Activated CD4-positive, alpha-beta T cell treated with anti-CD3 and anti-CD28 coated beads, Interleukin-2, amount 10 ng/mL, durations not matched to agents 24 days and 14 days (primary cell): ENCODE results near the gene TNKS1BP1. TPM values are rescaled to one million over a fixed set of nuclear protein-coding genes. Genes with fewer than 3 reads are reported as not detected.

Experiments used
- DNase-seq: peaks from one replicate; pipeline ENCODE4 v3.0.0; 2022
- H3K27ac Mint-ChIP-seq: one replicate; pipeline ENCODE4 v1.8.0; 2022; ENCODE audit warnings: mild to moderate bottlenecking, mixed read lengths
- H3K27me3 Mint-ChIP-seq: one replicate; pipeline ENCODE4 v1.8.0; 2022; ENCODE audit warnings: mixed read lengths
- H3K36me3 Mint-ChIP-seq: one replicate; pipeline ENCODE4 v1.8.0; 2022; ENCODE audit warnings: low read depth, mild to moderate bottlenecking, mixed read lengths
- H3K4me1 Mint-ChIP-seq: one replicate; pipeline ENCODE4 v1.8.0; 2021; ENCODE audit warnings: mixed read lengths
- H3K4me3 Mint-ChIP-seq: one replicate; pipeline ENCODE4 v1.8.0; 2022; ENCODE audit warnings: mild to moderate bottlenecking, moderate library complexity, mixed read lengths
- H3K9me3 Mint-ChIP-seq: one replicate; pipeline ENCODE4 v1.8.0; 2021; ENCODE audit warnings: mixed read lengths
- intact Hi-C: fragments of 100-400 bp; cut with micrococcal nuclease; formaldehyde crosslinking; loops from one replicate; pipeline ENCODE4 v1.15.1; 2023
- total RNA-seq: library from RNA; stranded (reverse); gene quantifications from 2 replicates; pipeline ENCODE4 v1.2.3, GENCODE V29; 2022

Gene TNKS1BP1
- total RNA-seq, 1 donor from 2014 or later: 24.2 TPM

GRCh38 chr11:57274904-57275498 lies 49.8 kb downstream of the TNKS1BP1 start:
- intact Hi-C loops: no loop called here
- H3K4me1 Mint-ChIP-seq: peaks cover 4% of the 10 kb centered on the region
- H3K9me3 Mint-ChIP-seq: peaks cover 3% of the 10 kb centered on the region
- H3K27me3 Mint-ChIP-seq: peaks cover 25% of the 10 kb centered on the region
- no peaks in the 10 kb centered on the region for H3K36me3 Mint-ChIP-seq
- no peak overlapping the region for H3K27ac Mint-ChIP-seq
- H3K4me3 Mint-ChIP-seq: no peak overlapping the region
- DNase-seq: no peak

GRCh38 chr11:57273448-57274058 lies 51.2 kb downstream of the TNKS1BP1 start:
- Mint-ChIP-seq H3K36me3 (no peaks in the 10 kb centered on the region), H3K9me3 (peaks cover 3% of the 10 kb centered on the region), H3K4me1 (peaks cover 4% of the 10 kb centered on the region), H3K4me3 (no peak overlapping the region), H3K27me3 (peaks cover 21% of the 10 kb centered on the region), H3K27ac (no peak overlapping the region)
- intact Hi-C loops: no loop called here
- no peak for DNase-seq

GRCh38 chr11:57269571-57270021 lies 55.2 kb downstream of the TNKS1BP1 start:
- Mint-ChIP-seq H3K27ac (no peak overlapping the region), H3K36me3 (no peaks in the 10 kb centered on the region), H3K27me3 (peaks cover 7% of the 10 kb centered on the region), H3K4me1 (no peaks in the 10 kb centered on the region), H3K9me3 (peaks cover 17% of the 10 kb centered on the region), H3K4me3 (no peak overlapping the region)
- DNase-seq: no peak
- intact Hi-C loops: no loop called here

GRCh38 chr11:57266157-57266556 lies 58.6 kb downstream of the TNKS1BP1 start:
- Mint-ChIP-seq H3K27ac (no peak overlapping the region), H3K9me3 (peaks cover 13% of the 10 kb centered on the region)

GRCh38 chr11:57263351-57263750 lies 61.4 kb downstream of the TNKS1BP1 start:
- H3K9me3 Mint-ChIP-seq: peaks cover 13% of the 10 kb centered on the region
- H3K36me3 Mint-ChIP-seq: no peaks in the 10 kb centered on the region
- intact Hi-C loops: no loop called here
- peaks cover 4% of the 10 kb centered on the region for H3K27me3 Mint-ChIP-seq
- H3K4me1 Mint-ChIP-seq: no peaks in the 10 kb centered on the region
- DNase-seq: no peak
- no peak overlapping the region for H3K4me3 Mint-ChIP-seq
- H3K27ac Mint-ChIP-seq: no peak overlapping the region

More at GRCh38 chr11:57266157-57266556, 58.6 kb downstream of the TNKS1BP1 start:
- no peaks in the 10 kb centered on the region for H3K36me3 Mint-ChIP-seq
- no peaks in the 10 kb centered on the region for H3K4me1 Mint-ChIP-seq
- DNase-seq: no peak
- H3K4me3 Mint-ChIP-seq: no peak overlapping the region
- intact Hi-C loops: no loop called here
- H3K27me3 Mint-ChIP-seq: peaks cover 4% of the 10 kb centered on the region

GRCh38 chr11:57262157-57262556 lies 62.6 kb downstream of the TNKS1BP1 start:
- Mint-ChIP-seq H3K27me3 (peaks cover 4% of the 10 kb centered on the region), H3K27ac (no peak overlapping the region), H3K36me3 (no peaks in the 10 kb centered on the region), H3K9me3 (peaks cover 9% of the 10 kb centered on the region), H3K4me3 (no peak overlapping the region), H3K4me1 (no peaks in the 10 kb centered on the region)
- intact Hi-C loops: no loop called here
- no peak for DNase-seq

- intact Hi-C loops: no loop called here
- Mint-ChIP-seq H3K27ac (no peak overlapping the region), H3K4me3 (no peak overlapping the region), H3K9me3 (peaks cover 7% of the 10 kb centered on the region), H3K27me3 (peaks cover 7% of the 10 kb centered on the region), H3K36me3 (no peaks in the 10 kb centered on the region), H3K4me1 (no peaks in the 10 kb centered on the region)
- no peak for DNase-seq
Observed at GRCh38 chr11:57260937-57261783, 63.6 kb downstream of the TNKS1BP1 start.

- H3K9me3 Mint-ChIP-seq: no peaks in the 10 kb centered on the region
- H3K27ac Mint-ChIP-seq: no peak overlapping the region
- intact Hi-C loops: no loop called here
- DNase-seq: no peak
- H3K4me3 Mint-ChIP-seq: no peak overlapping the region
- peaks cover 9% of the 10 kb centered on the region for H3K27me3 Mint-ChIP-seq
- no peaks in the 10 kb centered on the region for H3K36me3 Mint-ChIP-seq
- no peaks in the 10 kb centered on the region for H3K4me1 Mint-ChIP-seq
Observed at GRCh38 chr11:57256119-57256518, 68.6 kb downstream of the TNKS1BP1 start.

GRCh38 chr11:57255618-57256017 lies 69.1 kb downstream of the TNKS1BP1 start:
- no peaks in the 10 kb centered on the region for H3K36me3 Mint-ChIP-seq
- no peak overlapping the region for H3K27ac Mint-ChIP-seq
- peaks cover 12% of the 10 kb centered on the region for H3K27me3 Mint-ChIP-seq
- intact Hi-C loops: no loop called here
- H3K9me3 Mint-ChIP-seq: no peaks in the 10 kb centered on the region
- no peaks in the 10 kb centered on the region for H3K4me1 Mint-ChIP-seq
- H3K4me3 Mint-ChIP-seq: no peak overlapping the region
- no peak for DNase-seq

GRCh38 chr11:57254631-57255030 lies 70.1 kb downstream of the TNKS1BP1 start:
- H3K4me1 Mint-ChIP-seq: no peaks in the 10 kb centered on the region

GRCh38 chr11:57251491-57252104 lies 73.2 kb downstream of the TNKS1BP1 start:
- H3K27ac Mint-ChIP-seq: no peak overlapping the region
- no peaks in the 10 kb centered on the region for H3K36me3 Mint-ChIP-seq
- no peaks in the 10 kb centered on the region for H3K4me1 Mint-ChIP-seq
- H3K4me3 Mint-ChIP-seq: no peak overlapping the region
- DNase-seq: no peak
- no peaks in the 10 kb centered on the region for H3K9me3 Mint-ChIP-seq
- intact Hi-C loops: no loop called here
- H3K27me3 Mint-ChIP-seq: peaks cover 14% of the 10 kb centered on the region

More at GRCh38 chr11:57254631-57255030, 70.1 kb downstream of the TNKS1BP1 start:
- no peaks in the 10 kb centered on the region for H3K36me3 Mint-ChIP-seq
- DNase-seq: no peak
- no peak overlapping the region for H3K27ac Mint-ChIP-seq
- intact Hi-C loops: no loop called here
- H3K4me3 Mint-ChIP-seq: no peak overlapping the region
- peaks cover 12% of the 10 kb centered on the region for H3K27me3 Mint-ChIP-seq
- no peaks in the 10 kb centered on the region for H3K9me3 Mint-ChIP-seq

- no peak for DNase-seq
- H3K27me3 Mint-ChIP-seq: peaks cover 12% of the 10 kb centered on the region
- H3K4me1 Mint-ChIP-seq: no peaks in the 10 kb centered on the region
- no peaks in the 10 kb centered on the region for H3K9me3 Mint-ChIP-seq
- no peak overlapping the region for H3K4me3 Mint-ChIP-seq
- no peak overlapping the region for H3K27ac Mint-ChIP-seq
- intact Hi-C loops: no loop called here
- no peaks in the 10 kb centered on the region for H3K36me3 Mint-ChIP-seq
Observed at GRCh38 chr11:57251037-57251436, 73.7 kb downstream of the TNKS1BP1 start.
